Fibroblast of mammary gland (primary cell): ENCODE measurements around the gene ARHGAP22.
A peak's percentile ranks its signal among the peaks of the same experiment; 100 is the strongest.

Experiments
- DNase-seq: peaks from one replicate; pipeline ENCODE4 v3.0.0-alpha.2; 2010; ENCODE audit warnings: low read depth
- H3K4me3 ChIP-seq: 2 replicates; pipeline ENCODE4 v1.5.1; 2011; ENCODE audit warnings: low read depth, mild to moderate bottlenecking, low read length, moderate library complexity; ENCODE audit not compliant: control insufficient read depth
- CTCF ChIP-seq: conservative IDR thresholded peaks from 2 replicates; pipeline ENCODE4 v1.5.1; 2011; ENCODE audit warnings: low read depth, low read length, inconsistent platforms; ENCODE audit not compliant: control insufficient read depth, insufficient read depth

Gene ARHGAP22

GRCh38 chr10:48602401-48603135 is 2.3 kb downstream of the ARHGAP22 start:
- DNase-seq = peak; percentile 38
- no peak for TF ChIP-seq CTCF
- peak overlapping the region; percentile 96 for H3K4me3 ChIP-seq

DNA sequence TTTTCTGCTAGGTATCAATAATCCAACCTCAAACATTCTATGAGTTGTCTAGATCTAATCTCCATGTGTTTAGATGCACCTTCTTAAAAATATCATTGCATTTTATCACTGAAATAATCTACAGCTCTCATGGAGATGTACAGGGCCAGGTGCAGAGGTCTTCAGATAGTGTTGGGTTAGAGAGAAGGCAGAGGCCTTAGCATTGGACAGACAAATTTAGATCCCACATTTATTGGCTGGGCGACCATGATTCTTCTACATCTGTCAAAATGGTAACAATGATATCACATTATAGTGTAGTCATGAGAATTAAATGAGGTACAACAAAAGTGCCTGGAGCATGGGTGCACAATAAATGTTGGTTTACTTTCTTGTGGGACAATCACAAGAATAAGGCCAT is 3.1 kb downstream of the ARHGAP22 start:
- H3K4me3 ChIP-seq = peak overlapping the region; percentile 96
- DNase-seq = no peak
- TF ChIP-seq CTCF = no peak

GRCh38 chr10:48600645-48601505 is 4.0 kb downstream of the ARHGAP22 start:
- no peak for TF ChIP-seq CTCF
- DNase-seq = no peak
- H3K4me3 ChIP-seq = no peak overlapping the region

DNA sequence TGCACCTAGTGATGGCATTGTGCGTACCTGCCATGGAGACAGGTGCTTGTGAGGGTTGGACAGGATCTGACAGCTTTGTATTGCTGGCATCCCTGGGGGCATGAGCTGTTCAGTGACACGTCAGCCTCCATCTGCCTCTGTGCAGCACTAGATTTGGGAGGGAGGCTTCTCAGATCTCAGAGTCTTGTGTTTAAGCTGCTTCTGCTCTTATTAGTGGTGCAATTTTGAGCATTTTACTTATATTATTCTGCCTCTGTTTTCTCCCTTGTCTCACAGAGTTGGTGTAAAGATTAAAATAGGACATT is 5.1 kb downstream of the ARHGAP22 start:
- H3K4me3 ChIP-seq = no peak overlapping the region
- DNase-seq = no peak
- TF ChIP-seq CTCF = no peak

- no peak for DNase-seq
- H3K4me3 ChIP-seq = no peak overlapping the region
- TF ChIP-seq CTCF = no peak
Measured at GRCh38 chr10:48598936-48599829, 5.7 kb downstream of the ARHGAP22 start.

- no peak for TF ChIP-seq CTCF
- DNase-seq = no peak
- no peak overlapping the region for H3K4me3 ChIP-seq
Measured at GRCh38 chr10:48598243-48598935, 6.5 kb downstream of the ARHGAP22 start.
